OCI-LY3 (cell line): ENCODE data around the gene RPL29.

Experiments
- H2AFZ ChIP-seq: fragments of 200-600, 300-600 bp; shearing (Covaris generic); 2 replicates; pipeline ENCODE4 v1.6.0; 2014; ENCODE audit warnings: antibody characterized with exemption, low read depth, low read length
- H3K27ac ChIP-seq: fragments of 200-600, 300-600 bp; sonication (generic); 2 replicates; pipeline ENCODE4 v1.5.1; 2014; ENCODE audit warnings: mild to moderate bottlenecking, low read length, moderate library complexity, mixed read lengths
- H3K27me3 ChIP-seq: fragments of 200-600, 300-600 bp; sonication (generic); 2 replicates; pipeline ENCODE4 v1.6.1; 2014; ENCODE audit warnings: low read depth, low read length, mixed read lengths
- H3K36me3 ChIP-seq: fragments of 200-600, 300-600 bp; sonication (generic); replicated peaks from 2 replicates; pipeline ENCODE3; 2014; ENCODE audit warnings: low read depth, low read length, mixed read lengths
- H3K4me1 ChIP-seq: fragments of 300-600, 200-600 bp; sonication (generic); 2 replicates; pipeline ENCODE4 v1.6.1; 2014; ENCODE audit warnings: low read length, mixed read lengths
- H3K4me2 ChIP-seq: fragments of 200-600, 300-600 bp; sonication (generic); 2 replicates; pipeline ENCODE4 v1.6.1; 2014; ENCODE audit warnings: low read length, mixed read lengths
- H3K4me3 ChIP-seq: fragments of 300-600, 200-600 bp; sonication (generic); 2 replicates; pipeline ENCODE4 v1.5.1; 2014; ENCODE audit warnings: antibody characterized with exemption, mild to moderate bottlenecking, low read length, moderate library complexity
- H3K79me2 ChIP-seq: fragments of 300-600, 200-600 bp; shearing (Covaris generic); 2 replicates; pipeline ENCODE4 v1.6.1; 2014; ENCODE audit warnings: mild to moderate bottlenecking, low read length, mixed read lengths
- H3K9ac ChIP-seq: fragments of 300-600, 200-600 bp; shearing (Covaris generic); 2 replicates; pipeline ENCODE4 v1.6.0; 2014; ENCODE audit warnings: mild to moderate bottlenecking, low read length, moderate library complexity
- H3K9me3 ChIP-seq: fragments of 200-600, 300-600 bp; shearing (Covaris generic); 2 replicates; pipeline ENCODE4 v1.6.1; 2014; ENCODE audit warnings: low read length, mixed read lengths; ENCODE audit not compliant: insufficient read depth
- H4K20me1 ChIP-seq: fragments of 200-600, 300-600 bp; sonication (generic); 2 replicates; pipeline ENCODE4 v1.6.1; 2016; ENCODE audit warnings: low read length, mixed read lengths; ENCODE audit not compliant: insufficient read depth
- CTCF ChIP-seq: fragments of 200-600, 300-600 bp; sonication (generic); IDR thresholded peaks from 2 replicates; pipeline ENCODE4 v1.5.1; 2014; ENCODE audit warnings: antibody characterized with exemption, low read length, low read depth
- EZH2phosphoT487 ChIP-seq: fragments of 200-600 bp; shearing (Covaris generic); IDR thresholded peaks from 2 replicates; pipeline ENCODE4 v1.6.1; 2018; ENCODE audit warnings: antibody characterized with exemption, mixed run types, low read depth

RPL29 gene

GRCh38 chr3:52026041-52026440 lies 30.3 kb upstream of the RPL29 start:
- Histone ChIP-seq H3K27ac (no peak overlapping the region), H3K27me3 (peaks cover 10% of the 10 kb centered on the region; the same call in 1 of the 2 replicates), H2AFZ (no peak overlapping the region), H3K79me2 (no peaks in the 10 kb centered on the region), H3K4me1 (peaks cover 27% of the 10 kb centered on the region), H3K9ac (no peak overlapping the region), H4K20me1 (no peaks in the 10 kb centered on the region), H3K9me3 (no peaks in the 10 kb centered on the region), H3K36me3 (no peaks in the 10 kb centered on the region), H3K4me2 (no peak overlapping the region), H3K4me3 (no peak overlapping the region)
- no peak for TF ChIP-seq EZH2phosphoT487
- TF ChIP-seq CTCF, result no peak

- TF ChIP-seq EZH2phosphoT487 (no peak), CTCF (no peak)
- Histone ChIP-seq H4K20me1 (no peaks in the 10 kb centered on the region), H3K27me3 (peaks cover 10% of the 10 kb centered on the region; the same call in 1 of the 2 replicates), H3K4me3 (no peak overlapping the region), H3K4me1 (peaks cover 27% of the 10 kb centered on the region), H3K79me2 (no peaks in the 10 kb centered on the region), H3K9ac (no peak overlapping the region), H2AFZ (no peak overlapping the region), H3K36me3 (no peaks in the 10 kb centered on the region), H3K9me3 (no peaks in the 10 kb centered on the region), H3K27ac (no peak overlapping the region), H3K4me2 (no peak overlapping the region)
Measured at GRCh38 chr3:52025453-52025852, 29.8 kb upstream of the RPL29 start.

- Histone ChIP-seq H2AFZ (no peak overlapping the region), H3K4me2 (no peak overlapping the region), H3K27me3 (peaks cover 10% of the 10 kb centered on the region; the same call in 1 of the 2 replicates), H3K4me3 (no peak overlapping the region), H3K36me3 (no peaks in the 10 kb centered on the region), H3K27ac (no peak overlapping the region), H3K9ac (no peak overlapping the region), H4K20me1 (no peaks in the 10 kb centered on the region), H3K4me1 (peaks cover 27% of the 10 kb centered on the region), H3K9me3 (no peaks in the 10 kb centered on the region), H3K79me2 (no peaks in the 10 kb centered on the region)
- TF ChIP-seq EZH2phosphoT487 (no peak), CTCF (no peak)
Measured at GRCh38 chr3:52024765-52025452, 29.2 kb upstream of the RPL29 start.

- Histone ChIP-seq H3K79me2 (no peaks in the 10 kb centered on the region), H3K9ac (peak overlapping the region; percentile 16; the same call in 1 of the 2 replicates), H3K27ac (no peak overlapping the region), H3K9me3 (no peaks in the 10 kb centered on the region), H2AFZ (peak overlapping the region; percentile 58), H3K36me3 (no peaks in the 10 kb centered on the region), H3K4me3 (peak overlapping the region; percentile 8; the same call in 1 of the 2 replicates), H3K4me1 (peaks cover 27% of the 10 kb centered on the region), H3K27me3 (peaks cover 10% of the 10 kb centered on the region; the same call in 1 of the 2 replicates), H3K4me2 (peak overlapping the region; percentile 50), H4K20me1 (no peaks in the 10 kb centered on the region)
- TF ChIP-seq EZH2phosphoT487, result no peak
- TF ChIP-seq CTCF, result no peak
Measured at GRCh38 chr3:52023860-52024764, 28.4 kb upstream of the RPL29 start.
